Liver (tissue), 9 donors: ENCODE results near the gene STK11IP. TPM values are rescaled to one million over a fixed set of nuclear protein-coding genes. Genes with fewer than 3 reads are reported as not detected.

ENCODE experiments used
- DNase-seq: peaks from one replicate; pipeline ENCODE4 v3.0.0-alpha.2; 2017; ENCODE audit warnings: low spot score
- H3K27ac ChIP-seq, 2 donors: one replicate each; pipeline ENCODE4 v1.7.0; 2013; ENCODE audit warnings: inconsistent platforms in 2 of 2, low read length in 2 of 2, control low read depth in 1 of 2, low read depth in 1 of 2, mild to moderate bottlenecking in 1 of 2
- H3K27me3 ChIP-seq, 4 donors: one replicate each; pipeline versions ENCODE4 v1.6.1 to v1.7.0; 2013; ENCODE audit warnings: low read length in 3 of 4, inconsistent platforms in 1 of 4, mild to moderate bottlenecking in 1 of 4, moderate library complexity in 1 of 4; ENCODE audit not compliant: control insufficient read depth in 4 of 4, insufficient read depth in 4 of 4
- H3K36me3 ChIP-seq, 4 donors: one replicate each; pipeline versions ENCODE4 v1.6.1 to v1.7.0; 2013; ENCODE audit warnings: low read length in 3 of 4, mild to moderate bottlenecking in 3 of 4, low read depth in 1 of 4, moderate library complexity in 1 of 4; ENCODE audit not compliant: control insufficient read depth in 4 of 4, insufficient read depth in 3 of 4
- H3K4me1 ChIP-seq, 4 donors: one replicate each; pipeline versions ENCODE4 v1.6.1 to v1.7.0; 2013; ENCODE audit warnings: low read length in 3 of 4, mild to moderate bottlenecking in 3 of 4, moderate library complexity in 1 of 4; ENCODE audit not compliant: control insufficient read depth in 4 of 4, insufficient read depth in 4 of 4
- H3K4me3 ChIP-seq, 3 donors: one replicate each; pipeline versions ENCODE4 v1.6.1 to v1.7.0; 2013; ENCODE audit warnings: low read length in 3 of 3, control low read depth in 1 of 3, low read depth in 1 of 3, mild to moderate bottlenecking in 1 of 3
- H3K9ac ChIP-seq, 2 donors: one replicate each; pipeline ENCODE4 v1.7.0; 2013; ENCODE audit warnings: low read length in 2 of 2, mild to moderate bottlenecking in 2 of 2, moderate library complexity in 2 of 2, control low read depth in 1 of 2, low read depth in 1 of 2
- H3K9me3 ChIP-seq, 4 donors: one replicate each; pipeline versions ENCODE4 v1.6.1 to v1.7.0; 2013; ENCODE audit warnings: low read length in 3 of 4; ENCODE audit not compliant: control insufficient read depth in 4 of 4
- EGR1 ChIP-seq, 2 donors: IDR thresholded peaks; 2 replicates each; pipeline ENCODE4 v1.6.1; 2016 to 2018; ENCODE audit warnings: antibody characterized with exemption in 2 of 2, low read depth in 2 of 2
- FOXA1 ChIP-seq: IDR thresholded peaks from 2 replicates; pipeline ENCODE4 v1.6.1; 2016; ENCODE audit warnings: antibody characterized with exemption
- FOXA2 ChIP-seq: IDR thresholded peaks from 2 replicates; pipeline ENCODE4 v1.6.1; 2016; ENCODE audit warnings: antibody characterized with exemption
- GABPA ChIP-seq, 2 donors: IDR thresholded peaks in 1 of 2; conservative IDR thresholded peaks in 1 of 2; 2 replicates each; pipeline ENCODE4 v1.6.1; 2016; ENCODE audit warnings: antibody characterized with exemption in 2 of 2, mild to moderate bottlenecking in 1 of 2, moderate library complexity in 1 of 2
- HNF4A ChIP-seq, 2 donors: conservative IDR thresholded peaks; 2 replicates each; pipeline ENCODE4 v1.6.1; 2016; ENCODE audit warnings: antibody characterized with exemption in 2 of 2, mild to moderate bottlenecking in 2 of 2
- HNF4G ChIP-seq: IDR thresholded peaks from 2 replicates; pipeline ENCODE4 v1.6.1; 2016; ENCODE audit warnings: antibody characterized with exemption
- JUND ChIP-seq, 2 donors: IDR thresholded peaks; 2 replicates each; pipeline ENCODE4 v1.6.1; 2016; ENCODE audit warnings: antibody characterized with exemption in 2 of 2
- NR2F2 ChIP-seq: IDR thresholded peaks from 2 replicates; pipeline ENCODE4 v1.6.1; 2016; ENCODE audit warnings: antibody characterized with exemption
- RAD21 ChIP-seq, 2 donors: IDR thresholded peaks; 2 replicates each; pipeline ENCODE4 v1.6.1; 2016; ENCODE audit warnings: antibody characterized with exemption in 2 of 2, mild to moderate bottlenecking in 2 of 2
- RXRA ChIP-seq, 2 donors: IDR thresholded peaks; 2 replicates each; pipeline ENCODE4 v1.6.1; 2017 to 2018; ENCODE audit warnings: antibody characterized with exemption in 2 of 2, mild to moderate bottlenecking in 1 of 2
- SP1 ChIP-seq: IDR thresholded peaks from 2 replicates; pipeline ENCODE4 v1.6.1; 2018; ENCODE audit warnings: antibody characterized with exemption, mild to moderate bottlenecking
- TAF1 ChIP-seq: conservative IDR thresholded peaks from 2 replicates; pipeline ENCODE4 v1.6.1; 2016; ENCODE audit warnings: antibody characterized with exemption, mild to moderate bottlenecking
- YY1 ChIP-seq: IDR thresholded peaks from 2 replicates; pipeline ENCODE4 v1.6.1; 2016; ENCODE audit warnings: antibody characterized with exemption, mild to moderate bottlenecking
- WGBS: extraction: QIAGEN DNeasy Blood & Tissue Kit; methylation state at CpG from one replicate; pipeline ENCODE4 v1.1.7; 2013; 5-methylcytosine and 5-hydroxymethylcytosine counted together
- polyA plus RNA-seq, 2 donors: library from polyadenylated mRNA; stranded (reverse) in 1 of 2; unstranded in 1 of 2; fragments of 200-250 nt in 1 of 2; fragments of >200 nt in 1 of 2; fragmentation: Nextera tagmentation in 1 of 2; extraction: Ambion mirVana in 1 of 2; gene quantifications; one replicate each; pipeline versions ENCODE4 v1.2.1 to v1.2.3, GENCODE V29; 2013 to 2015
- total RNA-seq, 2 donors: library from RNA; depleted of rRNA; stranded (reverse); fragments of >200 nt; gene quantifications; one replicate each; pipeline ENCODE4 v1.2.3, GENCODE V29; 2014
- TF ChIP-seq, protein P1 (sequence below): IDR thresholded peaks from 2 replicates; pipeline ENCODE4 v1.6.1; 2016; ENCODE audit warnings: antibody characterized with exemption
- TF ChIP-seq, protein P2 (sequence below): IDR thresholded peaks from 2 replicates; pipeline ENCODE4 v1.6.1; 2016; ENCODE audit warnings: antibody characterized with exemption, mild to moderate bottlenecking
- TF ChIP-seq, protein P3 (sequence below): IDR thresholded peaks from 2 replicates; pipeline ENCODE4 v1.6.1; 2016; ENCODE audit warnings: antibody characterized with exemption
- TF ChIP-seq, protein P4 (sequence below): fragments of 150-350 bp; IDR thresholded peaks from 2 replicates; pipeline ENCODE4 v1.5.1; 2017; ENCODE audit warnings: improper control_type of control experiment, low read depth, low read length; ENCODE audit not compliant: missing input control
- TF ChIP-seq, protein P5 (sequence below): IDR thresholded peaks from 2 replicates; pipeline ENCODE4 v1.6.1; 2016; ENCODE audit warnings: antibody characterized with exemption
- donor health status: healthy.
- donor health status: healthy.
- donor health status: healthy.
- donor health status: healthy.
- donor health status: healthy.

Gene STK11IP, protein sequence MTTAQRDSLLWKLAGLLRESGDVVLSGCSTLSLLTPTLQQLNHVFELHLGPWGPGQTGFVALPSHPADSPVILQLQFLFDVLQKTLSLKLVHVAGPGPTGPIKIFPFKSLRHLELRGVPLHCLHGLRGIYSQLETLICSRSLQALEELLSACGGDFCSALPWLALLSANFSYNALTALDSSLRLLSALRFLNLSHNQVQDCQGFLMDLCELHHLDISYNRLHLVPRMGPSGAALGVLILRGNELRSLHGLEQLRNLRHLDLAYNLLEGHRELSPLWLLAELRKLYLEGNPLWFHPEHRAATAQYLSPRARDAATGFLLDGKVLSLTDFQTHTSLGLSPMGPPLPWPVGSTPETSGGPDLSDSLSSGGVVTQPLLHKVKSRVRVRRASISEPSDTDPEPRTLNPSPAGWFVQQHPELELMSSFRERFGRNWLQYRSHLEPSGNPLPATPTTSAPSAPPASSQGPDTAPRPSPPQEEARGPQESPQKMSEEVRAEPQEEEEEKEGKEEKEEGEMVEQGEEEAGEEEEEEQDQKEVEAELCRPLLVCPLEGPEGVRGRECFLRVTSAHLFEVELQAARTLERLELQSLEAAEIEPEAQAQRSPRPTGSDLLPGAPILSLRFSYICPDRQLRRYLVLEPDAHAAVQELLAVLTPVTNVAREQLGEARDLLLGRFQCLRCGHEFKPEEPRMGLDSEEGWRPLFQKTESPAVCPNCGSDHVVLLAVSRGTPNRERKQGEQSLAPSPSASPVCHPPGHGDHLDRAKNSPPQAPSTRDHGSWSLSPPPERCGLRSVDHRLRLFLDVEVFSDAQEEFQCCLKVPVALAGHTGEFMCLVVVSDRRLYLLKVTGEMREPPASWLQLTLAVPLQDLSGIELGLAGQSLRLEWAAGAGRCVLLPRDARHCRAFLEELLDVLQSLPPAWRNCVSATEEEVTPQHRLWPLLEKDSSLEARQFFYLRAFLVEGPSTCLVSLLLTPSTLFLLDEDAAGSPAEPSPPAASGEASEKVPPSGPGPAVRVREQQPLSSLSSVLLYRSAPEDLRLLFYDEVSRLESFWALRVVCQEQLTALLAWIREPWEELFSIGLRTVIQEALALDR
- total RNA-seq = 1 to 10 TPM; 7.1 to 8.4 TPM
- 1 to 10 TPM; 2.9 to 5.7 TPM for polyA plus RNA-seq

DNA sequence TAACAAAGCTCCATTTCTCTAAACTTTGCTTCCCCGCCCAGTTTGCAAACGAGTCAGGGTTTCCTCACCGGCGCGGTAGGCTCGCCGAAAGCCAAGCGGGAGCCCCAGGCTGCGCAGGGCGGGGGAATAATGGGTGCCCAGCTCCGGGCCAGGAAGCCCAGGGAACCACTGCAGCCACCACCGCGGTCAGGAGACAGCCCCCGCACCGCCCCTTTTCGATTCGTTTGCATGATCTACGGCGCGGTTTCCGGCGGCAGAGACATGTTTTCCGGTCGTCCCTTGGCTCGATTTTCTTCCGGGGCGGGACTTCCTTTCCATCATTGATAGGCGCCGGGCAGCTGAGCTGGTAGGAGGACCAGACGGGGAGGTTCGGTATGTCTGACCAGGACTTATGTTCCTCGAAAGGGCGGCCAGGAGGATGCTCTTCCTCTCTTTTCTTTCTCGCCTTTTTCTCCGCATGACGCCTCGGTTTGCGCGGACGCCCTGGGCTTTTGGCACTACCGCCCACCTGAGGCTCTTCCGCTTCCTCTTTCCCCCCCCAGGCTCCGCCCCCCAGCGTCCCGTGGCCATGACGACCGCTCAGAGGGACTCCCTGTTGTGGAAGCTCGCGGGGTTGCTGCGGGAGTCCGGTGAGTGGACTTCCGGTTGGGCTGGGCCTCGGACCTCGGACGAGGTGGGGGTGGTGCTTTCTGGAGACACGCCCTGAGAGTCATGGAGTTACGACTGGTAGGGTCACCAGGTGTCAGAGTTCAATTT is at the start of gene STK11IP:
Gene STK11IP, plus strand, starts transcription at position 306 of the 756 bp plus-strand sequence. Its CDS starts 263 bp downstream, at position 569.
- H3K4me1 ChIP-seq = peaks cover 0 to 9% (median 7%) of the 10 kb centered on the region in 4 donors
- H3K27ac ChIP-seq = peak within 1 kb of the TSS; percentile 75 to 88
- H3K4me3 ChIP-seq = peak within 1 kb of the TSS; percentile 66 to 94 (median 92)
- WGBS = under 1% methylated on average over 57 of the region's 57 CpGs
- peaks cover 0 to 12% (median 4%) of the 10 kb centered on the region in 4 donors for H3K36me3 ChIP-seq
- peak; percentile 96 for DNase-seq
- no peaks in the 10 kb centered on the region for H3K27me3 ChIP-seq
- H3K9me3 ChIP-seq = no peaks in the 10 kb centered on the region
- H3K9ac ChIP-seq = peak within 1 kb of the TSS; percentile 86 to 92
- TF ChIP-seq JUND (IDR thresholded peaks at IDR 0.05) (no peak), GABPA (IDR thresholded peaks at IDR 0.05 in 1 of 2, conservative IDR thresholded peaks at IDR 0.05 in 1 of 2) (peak; percentile 89 to 96), NR2F2 (peak; percentile 69), RAD21 (IDR thresholded peaks at IDR 0.05) (peak in 1 of 2 donors; percentile 23), HNF4A (conservative IDR thresholded peaks at IDR 0.05) (peak; percentile 65 to 81), HNF4G (peak; percentile 46), FOXA1 (no peak), FOXA2 (no peak), RXRA (IDR thresholded peaks at IDR 0.05) (peak; percentile 57 to 75), EGR1 (IDR thresholded peaks at IDR 0.05; ENCODE audit: low read depth in 2 of 2) (peak; percentile 70 to 90), TAF1 (peak; percentile 76), YY1 (peak; percentile 96), SP1 (peak; percentile 71)
- TF ChIP-seq, protein P1, sequence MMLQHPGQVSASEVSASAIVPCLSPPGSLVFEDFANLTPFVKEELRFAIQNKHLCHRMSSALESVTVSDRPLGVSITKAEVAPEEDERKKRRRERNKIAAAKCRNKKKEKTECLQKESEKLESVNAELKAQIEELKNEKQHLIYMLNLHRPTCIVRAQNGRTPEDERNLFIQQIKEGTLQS = no peak
- TF ChIP-seq, protein P2, sequence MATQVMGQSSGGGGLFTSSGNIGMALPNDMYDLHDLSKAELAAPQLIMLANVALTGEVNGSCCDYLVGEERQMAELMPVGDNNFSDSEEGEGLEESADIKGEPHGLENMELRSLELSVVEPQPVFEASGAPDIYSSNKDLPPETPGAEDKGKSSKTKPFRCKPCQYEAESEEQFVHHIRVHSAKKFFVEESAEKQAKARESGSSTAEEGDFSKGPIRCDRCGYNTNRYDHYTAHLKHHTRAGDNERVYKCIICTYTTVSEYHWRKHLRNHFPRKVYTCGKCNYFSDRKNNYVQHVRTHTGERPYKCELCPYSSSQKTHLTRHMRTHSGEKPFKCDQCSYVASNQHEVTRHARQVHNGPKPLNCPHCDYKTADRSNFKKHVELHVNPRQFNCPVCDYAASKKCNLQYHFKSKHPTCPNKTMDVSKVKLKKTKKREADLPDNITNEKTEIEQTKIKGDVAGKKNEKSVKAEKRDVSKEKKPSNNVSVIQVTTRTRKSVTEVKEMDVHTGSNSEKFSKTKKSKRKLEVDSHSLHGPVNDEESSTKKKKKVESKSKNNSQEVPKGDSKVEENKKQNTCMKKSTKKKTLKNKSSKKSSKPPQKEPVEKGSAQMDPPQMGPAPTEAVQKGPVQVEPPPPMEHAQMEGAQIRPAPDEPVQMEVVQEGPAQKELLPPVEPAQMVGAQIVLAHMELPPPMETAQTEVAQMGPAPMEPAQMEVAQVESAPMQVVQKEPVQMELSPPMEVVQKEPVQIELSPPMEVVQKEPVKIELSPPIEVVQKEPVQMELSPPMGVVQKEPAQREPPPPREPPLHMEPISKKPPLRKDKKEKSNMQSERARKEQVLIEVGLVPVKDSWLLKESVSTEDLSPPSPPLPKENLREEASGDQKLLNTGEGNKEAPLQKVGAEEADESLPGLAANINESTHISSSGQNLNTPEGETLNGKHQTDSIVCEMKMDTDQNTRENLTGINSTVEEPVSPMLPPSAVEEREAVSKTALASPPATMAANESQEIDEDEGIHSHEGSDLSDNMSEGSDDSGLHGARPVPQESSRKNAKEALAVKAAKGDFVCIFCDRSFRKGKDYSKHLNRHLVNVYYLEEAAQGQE = peak; percentile 63
- TF ChIP-seq, protein P3, sequence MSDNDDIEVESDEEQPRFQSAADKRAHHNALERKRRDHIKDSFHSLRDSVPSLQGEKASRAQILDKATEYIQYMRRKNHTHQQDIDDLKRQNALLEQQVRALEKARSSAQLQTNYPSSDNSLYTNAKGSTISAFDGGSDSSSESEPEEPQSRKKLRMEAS = peak; percentile 69
- TF ChIP-seq, protein P4, sequence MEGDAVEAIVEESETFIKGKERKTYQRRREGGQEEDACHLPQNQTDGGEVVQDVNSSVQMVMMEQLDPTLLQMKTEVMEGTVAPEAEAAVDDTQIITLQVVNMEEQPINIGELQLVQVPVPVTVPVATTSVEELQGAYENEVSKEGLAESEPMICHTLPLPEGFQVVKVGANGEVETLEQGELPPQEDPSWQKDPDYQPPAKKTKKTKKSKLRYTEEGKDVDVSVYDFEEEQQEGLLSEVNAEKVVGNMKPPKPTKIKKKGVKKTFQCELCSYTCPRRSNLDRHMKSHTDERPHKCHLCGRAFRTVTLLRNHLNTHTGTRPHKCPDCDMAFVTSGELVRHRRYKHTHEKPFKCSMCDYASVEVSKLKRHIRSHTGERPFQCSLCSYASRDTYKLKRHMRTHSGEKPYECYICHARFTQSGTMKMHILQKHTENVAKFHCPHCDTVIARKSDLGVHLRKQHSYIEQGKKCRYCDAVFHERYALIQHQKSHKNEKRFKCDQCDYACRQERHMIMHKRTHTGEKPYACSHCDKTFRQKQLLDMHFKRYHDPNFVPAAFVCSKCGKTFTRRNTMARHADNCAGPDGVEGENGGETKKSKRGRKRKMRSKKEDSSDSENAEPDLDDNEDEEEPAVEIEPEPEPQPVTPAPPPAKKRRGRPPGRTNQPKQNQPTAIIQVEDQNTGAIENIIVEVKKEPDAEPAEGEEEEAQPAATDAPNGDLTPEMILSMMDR = no peak
- TF ChIP-seq, protein P5, sequence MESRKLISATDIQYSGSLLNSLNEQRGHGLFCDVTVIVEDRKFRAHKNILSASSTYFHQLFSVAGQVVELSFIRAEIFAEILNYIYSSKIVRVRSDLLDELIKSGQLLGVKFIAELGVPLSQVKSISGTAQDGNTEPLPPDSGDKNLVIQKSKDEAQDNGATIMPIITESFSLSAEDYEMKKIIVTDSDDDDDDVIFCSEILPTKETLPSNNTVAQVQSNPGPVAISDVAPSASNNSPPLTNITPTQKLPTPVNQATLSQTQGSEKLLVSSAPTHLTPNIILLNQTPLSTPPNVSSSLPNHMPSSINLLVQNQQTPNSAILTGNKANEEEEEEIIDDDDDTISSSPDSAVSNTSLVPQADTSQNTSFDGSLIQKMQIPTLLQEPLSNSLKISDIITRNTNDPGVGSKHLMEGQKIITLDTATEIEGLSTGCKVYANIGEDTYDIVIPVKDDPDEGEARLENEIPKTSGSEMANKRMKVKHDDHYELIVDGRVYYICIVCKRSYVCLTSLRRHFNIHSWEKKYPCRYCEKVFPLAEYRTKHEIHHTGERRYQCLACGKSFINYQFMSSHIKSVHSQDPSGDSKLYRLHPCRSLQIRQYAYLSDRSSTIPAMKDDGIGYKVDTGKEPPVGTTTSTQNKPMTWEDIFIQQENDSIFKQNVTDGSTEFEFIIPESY = peak; percentile 95
